NCI-H2227 (cell line): ENCODE results near the gene GAL3ST2.
"Not testable (repeated sequence)": the region's sequence is repeated elsewhere in the genome, so short reads cannot be mapped to it uniquely, and the experiment has no call there.

Experiments used
- DNase-seq: peaks from one replicate; lab custom pipeline; 2025; ENCODE audit not compliant: unreplicated experiment; lab: John Stamatoyannopoulos, UW

The GAL3ST2 gene

DNA sequence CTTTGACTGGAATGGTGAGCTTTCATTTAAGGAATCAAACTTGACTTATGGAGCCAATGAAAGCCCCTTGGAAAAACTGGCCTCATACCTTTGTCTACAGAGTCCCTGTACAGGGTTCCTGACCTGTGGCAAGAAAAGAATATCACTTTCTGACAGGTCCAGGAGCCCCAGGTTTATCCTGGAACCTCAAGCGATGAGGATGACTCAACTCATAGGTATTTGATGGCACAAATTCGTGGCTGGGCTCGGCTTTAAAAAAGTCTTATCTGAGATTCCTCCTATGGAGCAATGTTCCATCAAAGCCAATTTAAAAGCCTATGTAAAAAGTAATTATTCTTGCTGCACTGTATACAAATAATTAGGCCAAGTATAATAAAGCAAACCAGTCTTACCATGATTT, 14.8 kb downstream of the GAL3ST2 start:
- DNase-seq, result not testable (repeated sequence)

DNA sequence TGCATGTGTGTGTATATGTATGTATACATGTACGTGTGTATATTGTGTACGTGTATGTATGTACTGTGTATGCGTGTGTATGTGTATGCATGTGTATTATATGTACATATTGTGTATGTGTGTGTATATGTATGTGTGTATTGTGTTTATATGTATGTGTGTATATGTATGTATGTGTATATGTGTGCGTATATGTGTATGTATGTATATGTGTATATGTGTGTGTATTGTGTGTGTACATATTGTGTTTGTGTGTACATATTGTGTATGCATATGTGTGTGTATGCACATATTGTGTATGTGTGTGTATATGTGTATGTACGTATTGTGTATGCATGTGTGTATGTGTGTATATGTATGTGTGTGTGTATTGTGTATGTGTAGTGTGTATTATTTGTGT, 16.8 kb downstream of the GAL3ST2 start:
- no peak for DNase-seq

DNA sequence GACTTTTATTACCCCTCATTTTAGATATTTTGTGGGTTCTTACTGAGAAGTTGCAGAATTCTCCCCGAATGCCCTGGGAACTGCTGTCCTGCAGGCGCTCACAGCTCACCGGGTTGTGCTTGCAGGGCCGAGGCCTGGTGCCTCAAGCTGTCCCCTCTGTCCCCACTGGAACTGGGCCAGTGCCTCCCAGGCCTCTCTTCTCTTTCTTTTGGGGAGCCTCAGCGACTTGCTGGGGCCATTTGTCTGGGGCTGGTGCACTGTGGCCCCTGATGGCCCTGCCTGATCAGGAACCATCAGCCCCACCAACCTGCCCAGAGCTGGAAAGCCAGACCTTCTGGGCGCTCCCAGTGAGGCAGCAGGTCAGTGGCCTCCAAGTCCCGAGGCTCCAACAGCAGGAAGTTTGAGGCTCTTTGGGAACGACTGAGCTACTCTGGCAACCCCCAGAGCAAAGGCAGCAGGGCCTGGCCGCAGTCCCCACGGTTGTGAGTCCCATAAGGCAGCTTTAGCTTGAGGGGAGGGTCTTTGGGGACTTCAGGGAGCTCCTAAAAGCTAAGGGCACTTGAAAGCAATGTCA, 17.7 kb downstream of the GAL3ST2 start:
- no peak for DNase-seq

DNA sequence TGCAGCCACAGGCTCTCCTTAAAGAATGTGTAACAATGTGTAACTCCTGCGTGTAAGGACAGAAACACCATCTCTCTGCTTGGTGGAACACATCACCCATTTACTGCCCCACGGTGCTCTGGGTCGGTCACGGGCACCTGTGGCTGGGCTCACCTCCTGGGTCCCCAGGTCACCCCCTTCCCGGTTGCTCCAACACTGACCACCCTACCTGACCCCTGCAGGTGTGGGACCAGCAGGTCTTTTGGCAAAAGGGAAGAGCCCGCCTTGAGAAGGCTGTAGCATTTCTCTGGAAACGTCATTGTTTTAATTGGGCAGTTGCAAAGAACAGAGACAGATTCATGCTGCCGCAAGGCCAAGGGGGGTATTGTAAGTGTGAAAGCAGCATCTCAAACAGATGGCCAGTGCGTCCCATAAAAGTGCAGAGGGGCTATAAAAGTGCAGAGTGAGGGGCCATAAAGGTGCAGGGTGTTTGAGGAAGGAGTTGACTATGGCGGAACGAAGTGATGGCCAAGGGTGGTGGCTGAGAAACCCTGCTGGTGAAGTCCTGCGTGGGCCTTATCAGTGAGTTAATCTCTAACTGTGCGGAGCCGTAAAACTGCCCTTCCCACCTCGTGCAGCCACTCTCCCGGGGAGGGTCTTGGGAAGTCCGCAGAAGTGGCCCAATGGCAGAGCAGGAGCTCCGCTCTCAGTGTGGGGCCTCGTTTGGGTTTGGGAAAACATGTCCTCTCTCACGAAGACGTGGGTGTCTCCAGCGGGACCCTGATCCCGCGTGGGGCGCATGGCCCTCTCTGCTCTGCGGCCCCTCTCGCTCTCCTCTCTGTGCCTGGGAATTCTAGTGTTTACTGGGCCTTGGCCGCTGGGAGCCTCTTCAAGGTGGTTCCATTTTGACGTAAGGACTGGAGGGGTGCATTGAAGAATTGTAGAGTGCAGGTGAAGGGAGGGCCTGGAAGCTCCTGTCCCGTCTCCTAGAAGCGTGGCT, 18.7 kb downstream of the GAL3ST2 start:
- no peak for DNase-seq

DNA sequence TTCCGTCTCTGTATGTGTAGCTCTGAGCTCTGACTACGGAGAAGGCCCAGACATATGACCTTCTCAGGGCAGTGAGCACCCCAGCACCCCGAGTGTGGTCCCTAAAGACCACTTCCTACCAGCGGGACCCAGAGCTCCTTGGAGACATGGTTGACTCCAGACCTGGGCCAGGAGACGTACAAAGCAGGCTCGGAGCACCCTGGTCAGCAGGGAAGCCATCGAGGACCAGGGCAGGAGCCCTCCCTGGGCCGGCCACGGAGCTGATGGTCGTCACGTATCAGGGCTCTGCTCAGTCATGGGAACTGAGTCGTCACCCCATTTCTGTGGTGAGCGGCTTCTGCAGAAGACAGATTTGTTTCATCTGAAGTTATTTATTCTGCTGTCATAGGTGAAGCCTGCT, 19.6 kb downstream of the GAL3ST2 start:
- DNase-seq, result no peak

DNA sequence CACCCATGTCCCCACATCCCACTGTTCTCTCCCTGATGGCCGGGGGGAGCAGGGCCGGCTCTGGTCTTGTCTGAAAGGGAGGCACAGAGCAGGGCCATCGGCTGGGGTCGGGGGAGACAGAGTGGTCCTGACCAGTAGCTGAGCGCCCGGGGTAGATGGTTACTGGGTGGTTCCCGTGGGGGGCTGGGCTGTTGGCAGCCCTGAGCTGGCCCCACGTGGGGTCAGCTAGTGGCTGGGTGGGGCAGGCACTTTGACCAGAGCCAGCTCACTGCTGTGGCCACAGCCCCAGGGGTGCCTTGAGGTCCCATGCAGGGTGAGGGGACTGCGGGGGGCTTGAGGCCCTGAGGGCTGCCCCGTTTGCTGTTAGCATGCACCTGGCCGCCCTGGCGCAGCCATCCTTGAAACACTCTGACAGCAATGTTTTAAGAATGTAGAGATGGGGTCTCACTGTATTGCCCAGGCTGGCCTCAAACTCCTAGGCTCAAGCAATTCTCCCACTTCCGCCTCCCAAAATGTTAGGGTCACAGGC, 20.1 kb downstream of the GAL3ST2 start:
- DNase-seq, result no peak

DNA sequence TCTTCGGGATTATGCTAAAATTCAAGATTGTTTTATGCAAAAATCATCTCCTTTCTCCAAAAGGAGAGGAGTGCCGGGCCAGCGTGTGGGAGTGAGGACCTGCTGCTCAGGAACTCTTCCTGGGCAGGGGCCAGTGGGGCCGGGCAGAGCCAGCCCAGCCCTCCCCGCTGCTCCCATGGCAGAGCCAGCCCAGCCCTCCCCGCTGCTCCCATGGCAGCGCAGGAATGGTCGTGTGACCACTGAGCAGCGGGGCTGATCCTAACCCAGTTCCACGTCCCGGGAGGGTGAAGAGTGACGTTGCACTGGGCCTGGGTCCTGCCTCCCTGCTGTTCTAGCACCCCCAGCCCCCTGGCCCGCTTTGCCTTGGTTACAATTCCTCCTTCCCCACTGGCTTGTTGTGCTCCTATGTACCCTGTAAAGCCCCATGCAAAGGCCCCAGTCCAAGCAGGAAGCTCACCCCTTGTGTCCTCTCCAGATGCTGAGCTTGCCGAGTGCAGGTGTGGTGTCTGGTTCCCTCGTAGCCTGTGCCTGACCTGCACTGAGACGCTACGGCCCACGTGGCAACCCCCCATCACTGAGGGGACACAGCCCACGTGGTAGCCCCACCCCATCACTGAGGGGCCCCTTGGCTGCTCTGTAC, 20.9 kb downstream of the GAL3ST2 start:
- DNase-seq, result no peak

DNA sequence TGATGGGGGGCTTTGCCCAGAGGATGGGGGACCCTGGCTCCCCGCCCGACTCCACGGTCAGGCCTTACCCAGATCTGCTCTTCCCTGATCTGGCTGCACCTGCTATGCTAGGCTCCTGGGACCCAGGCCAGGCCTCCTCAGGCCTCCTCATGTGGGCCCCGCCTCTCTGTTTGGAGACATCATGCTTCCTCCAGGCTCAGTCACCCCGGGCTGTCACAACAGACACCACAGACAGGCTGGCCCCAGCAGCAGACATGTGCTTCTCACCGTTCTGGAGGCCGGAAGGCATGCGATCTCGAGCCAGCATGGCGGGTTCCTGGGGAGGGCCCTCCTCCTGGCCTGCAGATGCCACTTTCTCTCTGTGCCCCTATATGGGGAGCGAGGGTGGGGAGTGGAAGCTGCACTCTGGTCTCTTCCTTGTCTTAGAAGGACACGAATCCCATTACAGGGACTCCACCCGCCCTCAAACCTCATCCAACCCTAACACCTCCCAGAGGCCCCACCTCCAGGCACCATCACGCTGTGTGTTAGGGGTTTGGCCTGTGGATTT, 21.5 kb downstream of the GAL3ST2 start:
- no peak for DNase-seq

DNA sequence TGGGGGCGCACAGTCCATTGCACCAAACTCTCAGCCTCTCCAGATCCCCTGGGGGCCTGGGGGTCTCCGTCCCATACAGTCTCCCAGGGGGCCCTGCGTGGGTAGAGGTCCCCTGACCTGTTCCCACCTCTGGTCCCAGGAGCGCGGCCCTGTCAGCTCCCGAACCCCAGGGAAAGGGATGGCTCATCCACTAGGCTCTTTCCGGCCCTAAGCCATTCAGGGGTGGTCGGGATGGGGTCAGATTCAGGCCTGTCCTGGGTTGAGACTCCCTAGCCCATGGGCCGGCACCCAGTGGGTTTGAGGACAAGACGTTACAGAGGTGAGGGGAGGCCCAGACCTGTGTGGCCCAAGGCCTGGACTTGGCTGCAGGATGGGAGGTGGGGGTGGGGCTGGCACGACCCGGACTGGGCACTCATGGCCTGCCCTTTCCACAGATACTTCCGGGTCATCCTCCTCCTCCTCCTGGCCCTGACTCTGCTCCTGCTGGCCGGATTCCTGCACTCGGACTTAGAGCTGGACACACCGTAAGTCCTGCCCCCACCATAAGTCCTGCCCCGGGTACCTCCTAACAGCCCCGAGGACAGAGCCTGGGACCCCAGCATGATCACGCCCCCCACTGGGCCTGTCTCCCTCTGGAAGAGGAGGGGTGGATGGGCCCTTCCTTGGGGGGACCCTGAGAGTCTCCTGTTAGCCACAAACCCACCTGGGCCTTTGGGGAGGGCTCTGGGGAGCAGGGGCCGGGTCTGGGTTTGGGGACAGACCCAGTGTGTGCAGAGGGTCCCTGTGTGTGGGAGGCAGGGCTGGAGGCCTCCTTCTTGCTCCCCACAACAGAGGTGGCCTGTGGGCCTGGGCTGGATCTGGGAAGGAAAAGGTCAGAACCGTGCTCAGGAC, 22.3 kb downstream of the GAL3ST2 start:
- DNase-seq, result no peak

DNA sequence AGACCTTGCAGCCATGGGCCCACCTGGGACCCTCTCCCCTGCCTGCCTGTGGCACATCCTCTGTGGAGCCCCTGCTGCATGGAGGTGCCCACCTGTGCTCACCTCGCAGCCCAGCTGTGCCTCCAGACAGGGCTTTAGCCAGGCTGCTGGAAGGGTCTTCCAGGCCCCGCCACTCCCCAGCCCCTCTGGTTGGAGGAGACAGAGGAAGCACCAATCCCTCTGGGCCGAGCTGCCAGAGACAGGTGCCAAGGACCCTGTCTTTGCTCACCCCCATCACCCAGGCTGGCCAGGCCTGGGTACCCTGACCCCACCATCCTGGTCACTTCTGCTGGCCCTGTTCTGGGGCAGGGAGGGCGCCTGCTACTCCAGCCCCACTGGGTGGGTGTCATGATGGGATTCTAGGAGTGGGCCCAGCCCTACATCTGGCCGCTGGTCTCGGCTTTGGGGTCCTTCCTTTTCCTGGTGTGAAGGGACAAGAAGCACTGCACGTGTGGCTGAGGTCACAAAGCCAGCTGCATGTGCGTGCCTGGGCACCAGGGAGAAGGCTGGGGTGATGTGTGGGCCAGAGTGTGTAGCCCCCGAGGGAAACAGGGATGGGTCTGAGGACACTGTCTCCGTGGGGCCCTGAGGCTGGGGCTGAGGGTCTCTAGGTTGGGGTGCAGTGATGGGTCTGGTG, 23.0 kb downstream of the GAL3ST2 start:
- no peak for DNase-seq

DNA sequence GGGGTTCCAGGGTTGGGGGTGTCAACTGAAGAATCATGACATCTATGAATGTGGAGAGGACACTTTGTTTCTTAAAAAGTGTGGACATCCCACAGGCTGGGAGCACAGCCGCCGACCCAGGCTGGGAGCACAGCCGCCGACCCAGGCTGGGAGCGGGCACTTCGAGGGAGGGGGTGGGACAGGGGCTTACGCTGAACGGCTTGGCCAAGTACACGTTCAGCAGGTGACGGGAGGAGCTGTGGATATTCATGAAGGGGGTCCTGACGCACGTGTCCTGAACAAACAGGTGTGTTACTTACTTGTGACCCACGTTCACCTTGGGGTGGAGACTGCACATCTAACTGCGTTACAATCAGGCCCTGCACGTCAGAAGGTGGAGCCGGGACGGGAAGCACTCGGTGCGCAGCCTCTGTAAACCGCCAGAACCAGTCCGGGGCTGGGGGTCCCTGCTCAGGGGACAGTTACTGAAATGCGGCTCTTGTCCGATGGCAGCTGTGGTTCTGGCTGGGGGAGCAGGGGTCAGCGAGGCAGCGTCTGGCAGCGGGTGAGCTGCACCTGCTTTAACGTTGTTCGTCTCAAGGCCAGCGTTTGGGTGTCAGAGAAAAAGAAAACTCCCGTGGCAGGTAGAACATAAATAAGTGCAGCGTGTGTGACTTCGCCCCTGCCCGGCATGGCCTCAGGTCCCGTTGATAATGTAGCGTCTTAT, 23.7 kb downstream of the GAL3ST2 start:
- not testable (repeated sequence) for DNase-seq

DNA sequence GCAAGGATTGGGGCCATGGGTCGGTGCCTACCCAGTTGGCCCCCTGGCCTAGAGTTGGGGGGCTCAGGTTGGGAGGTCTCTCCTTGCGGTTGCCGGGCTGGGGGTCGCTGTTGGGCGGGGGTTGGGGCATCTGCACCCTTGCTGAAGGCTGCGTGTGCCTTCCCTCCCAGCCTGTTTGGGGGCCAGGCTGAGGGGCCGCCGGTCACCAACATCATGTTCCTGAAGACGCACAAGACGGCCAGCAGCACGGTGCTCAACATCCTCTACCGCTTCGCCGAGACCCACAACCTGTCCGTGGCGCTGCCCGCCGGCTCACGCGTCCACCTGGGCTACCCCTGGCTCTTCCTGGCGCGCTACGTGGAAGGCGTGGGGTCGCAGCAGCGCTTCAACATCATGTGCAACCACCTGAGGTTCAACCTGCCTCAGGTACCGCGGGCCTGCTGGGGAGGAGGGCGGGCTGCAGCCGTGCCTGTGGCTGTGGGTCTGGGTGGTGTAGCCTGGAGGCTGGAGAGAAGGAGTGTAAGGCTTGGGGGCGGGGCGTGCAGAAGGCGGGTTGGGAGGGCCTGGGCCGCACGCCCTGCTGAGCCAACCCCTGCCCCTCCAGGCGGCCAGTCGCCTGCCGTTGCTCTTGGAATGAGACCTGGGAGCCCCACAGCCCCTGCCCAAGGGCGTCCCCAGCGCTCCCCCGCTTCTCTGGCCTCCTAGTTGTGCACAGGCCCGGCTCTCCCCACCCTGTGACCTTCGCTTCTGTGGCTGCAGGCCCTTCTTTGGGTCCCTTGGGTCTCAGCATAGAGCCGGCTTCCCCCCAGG, 25.2 kb downstream of the GAL3ST2 start:
- no peak for DNase-seq

DNA sequence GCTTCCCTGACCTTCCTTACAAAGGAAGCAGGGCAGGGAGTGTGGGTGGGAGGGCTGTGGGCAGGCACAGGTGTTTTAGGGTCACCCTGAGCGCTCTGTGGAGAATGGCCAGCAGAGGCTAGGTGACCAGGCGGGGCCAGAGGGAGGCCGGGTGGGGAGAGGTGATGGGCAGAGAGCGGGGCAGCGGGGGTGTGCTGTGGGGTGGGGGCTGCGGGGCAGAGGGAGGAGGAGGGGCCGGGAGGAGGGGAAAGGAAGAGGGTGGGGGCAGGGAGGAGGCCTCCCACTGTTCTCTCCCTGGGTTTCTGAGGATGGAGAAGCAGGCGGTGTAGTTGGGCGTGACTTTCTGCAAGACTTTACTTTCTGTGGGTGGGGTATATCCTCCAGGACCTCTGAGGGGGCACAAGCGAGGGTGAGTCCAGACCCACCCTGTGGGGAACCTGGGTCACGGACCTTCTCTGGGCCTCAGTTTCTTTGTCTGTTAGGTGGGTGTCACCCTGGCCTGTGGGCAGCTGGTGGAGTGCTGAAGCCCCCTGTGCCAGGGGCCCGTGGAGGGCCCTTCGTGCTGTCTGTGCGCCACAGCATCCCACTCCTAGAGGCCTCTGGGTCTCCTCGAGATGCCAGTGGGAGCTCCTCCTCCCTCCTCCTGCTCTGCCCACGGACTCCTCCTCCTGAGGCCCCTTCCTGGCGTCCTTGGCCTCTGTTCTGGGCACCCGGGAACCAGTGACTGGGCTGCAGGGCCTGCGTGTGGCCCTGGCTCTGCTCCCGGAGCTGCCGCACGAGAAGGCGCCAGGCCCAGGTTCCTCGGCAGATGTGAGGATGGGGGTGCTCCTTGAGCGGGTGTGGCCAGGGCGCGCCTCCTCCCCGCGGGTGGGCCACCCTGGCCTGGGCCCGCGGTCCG, 26.0 kb downstream of the GAL3ST2 start:
- no peak for DNase-seq

DNA sequence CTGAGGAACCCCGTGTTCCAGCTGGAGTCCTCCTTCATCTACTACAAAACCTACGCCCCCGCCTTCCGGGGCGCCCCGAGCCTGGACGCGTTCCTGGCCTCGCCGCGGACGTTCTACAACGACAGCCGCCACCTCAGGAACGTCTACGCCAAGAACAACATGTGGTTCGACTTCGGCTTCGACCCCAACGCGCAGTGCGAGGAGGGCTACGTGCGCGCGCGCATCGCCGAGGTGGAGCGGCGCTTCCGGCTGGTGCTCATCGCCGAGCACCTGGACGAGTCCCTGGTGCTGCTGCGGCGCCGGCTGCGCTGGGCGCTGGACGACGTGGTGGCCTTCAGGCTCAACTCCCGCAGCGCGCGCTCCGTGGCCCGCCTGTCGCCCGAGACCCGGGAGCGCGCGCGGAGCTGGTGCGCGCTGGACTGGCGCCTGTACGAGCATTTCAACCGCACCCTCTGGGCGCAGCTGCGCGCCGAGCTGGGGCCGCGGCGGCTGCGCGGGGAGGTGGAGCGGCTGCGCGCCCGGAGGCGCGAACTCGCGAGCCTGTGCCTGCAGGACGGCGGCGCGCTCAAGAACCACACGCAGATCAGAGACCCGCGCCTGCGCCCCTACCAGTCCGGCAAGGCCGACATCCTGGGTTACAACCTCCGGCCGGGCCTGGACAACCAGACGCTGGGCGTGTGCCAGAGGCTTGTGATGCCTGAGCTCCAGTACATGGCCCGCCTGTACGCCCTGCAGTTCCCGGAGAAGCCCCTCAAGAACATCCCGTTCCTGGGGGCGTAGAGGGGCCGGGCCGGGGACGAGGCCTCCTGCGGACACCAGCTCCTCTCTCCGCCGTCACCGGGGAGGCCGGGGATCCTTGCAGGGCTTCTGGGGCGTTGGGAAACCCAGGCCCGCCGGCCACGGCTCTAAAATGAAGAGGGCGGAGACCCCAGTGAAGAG, 27.0 kb downstream of the GAL3ST2 start:
- peak; percentile 81 for DNase-seq

DNA sequence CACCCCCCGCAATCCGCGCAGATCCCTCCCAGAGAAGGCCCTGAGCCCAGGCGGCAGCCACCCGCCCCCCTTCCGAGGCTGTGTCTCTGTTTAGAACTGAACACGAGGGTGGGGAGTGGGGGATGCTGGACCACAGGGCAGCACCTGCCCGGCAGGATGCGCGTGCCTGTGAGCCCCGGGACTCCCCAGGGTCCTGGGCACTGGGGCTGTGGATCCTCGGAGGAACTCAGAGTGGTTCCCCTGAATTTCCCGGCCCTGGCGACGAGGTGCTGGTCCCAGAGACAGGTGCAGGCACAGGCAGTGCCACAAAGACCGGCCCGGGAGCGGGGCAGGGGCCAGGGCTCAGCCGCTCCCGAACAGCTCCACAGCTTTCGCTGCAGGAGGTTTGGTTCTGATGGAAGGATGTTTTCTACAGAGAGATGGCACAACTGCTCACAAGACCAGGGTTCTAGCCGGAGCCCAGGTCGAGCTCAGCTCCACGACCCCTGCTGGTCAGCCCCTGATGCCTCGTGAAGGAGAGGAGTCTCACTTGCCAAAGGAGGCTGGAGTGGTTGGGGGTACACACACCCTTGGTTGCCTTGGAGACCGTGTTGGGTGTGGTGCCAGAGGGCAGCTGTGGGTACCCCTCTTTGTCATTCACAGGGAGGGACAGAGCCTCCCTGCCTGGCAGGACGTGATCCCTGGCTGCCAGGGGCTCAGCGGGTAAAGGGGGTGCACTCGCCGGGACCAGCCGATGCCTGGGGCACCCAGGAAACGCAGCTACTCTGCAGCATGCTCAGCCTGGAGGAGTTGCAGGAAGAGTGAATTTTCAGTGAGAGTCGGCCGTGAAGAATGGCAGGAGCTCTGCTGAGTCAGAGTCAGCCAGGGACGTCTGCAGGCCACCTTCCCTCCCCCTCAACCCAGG, 28.0 kb downstream of the GAL3ST2 start:
- DNase-seq, result peak; percentile 29
